ENCODE data around the gene MELTF.

- TF ChIP-seq, protein P1, sequence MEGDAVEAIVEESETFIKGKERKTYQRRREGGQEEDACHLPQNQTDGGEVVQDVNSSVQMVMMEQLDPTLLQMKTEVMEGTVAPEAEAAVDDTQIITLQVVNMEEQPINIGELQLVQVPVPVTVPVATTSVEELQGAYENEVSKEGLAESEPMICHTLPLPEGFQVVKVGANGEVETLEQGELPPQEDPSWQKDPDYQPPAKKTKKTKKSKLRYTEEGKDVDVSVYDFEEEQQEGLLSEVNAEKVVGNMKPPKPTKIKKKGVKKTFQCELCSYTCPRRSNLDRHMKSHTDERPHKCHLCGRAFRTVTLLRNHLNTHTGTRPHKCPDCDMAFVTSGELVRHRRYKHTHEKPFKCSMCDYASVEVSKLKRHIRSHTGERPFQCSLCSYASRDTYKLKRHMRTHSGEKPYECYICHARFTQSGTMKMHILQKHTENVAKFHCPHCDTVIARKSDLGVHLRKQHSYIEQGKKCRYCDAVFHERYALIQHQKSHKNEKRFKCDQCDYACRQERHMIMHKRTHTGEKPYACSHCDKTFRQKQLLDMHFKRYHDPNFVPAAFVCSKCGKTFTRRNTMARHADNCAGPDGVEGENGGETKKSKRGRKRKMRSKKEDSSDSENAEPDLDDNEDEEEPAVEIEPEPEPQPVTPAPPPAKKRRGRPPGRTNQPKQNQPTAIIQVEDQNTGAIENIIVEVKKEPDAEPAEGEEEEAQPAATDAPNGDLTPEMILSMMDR (conservative IDR thresholded peaks at IDR 0.05), result no peak
- TF ChIP-seq ZFX (IDR thresholded peaks at IDR 0.05), result no peak
Observed at GRCh38 chr3:197023998-197024651, 5.5 kb downstream of the MELTF start.
